NCI-H1694 (cell line): Measurements from ENCODE around the gene EXOSC9.

ENCODE experiments used
- DNase-seq: peaks from one replicate; lab custom pipeline; 2025; lab: John Stamatoyannopoulos, UW

EXOSC9 gene

GRCh38 chr4:121824171-121824527 lies 23.0 kb downstream of the EXOSC9 start:
- DNase-seq: no peak

GRCh38 chr4:121824950-121825349 lies 23.8 kb downstream of the EXOSC9 start:
- DNase-seq: no peak

- DNase-seq: no peak
These were observed 26.7 kb downstream of the EXOSC9 start for GRCh38 chr4:121827853-121828252.

GRCh38 chr4:121829511-121829910 lies 28.4 kb downstream of the EXOSC9 start:
- no peak for DNase-seq

GRCh38 chr4:121838136-121838535 lies 37.0 kb downstream of the EXOSC9 start:
- DNase-seq: no peak

GRCh38 chr4:121842862-121843261 lies 41.7 kb downstream of the EXOSC9 start:
- DNase-seq: no peak

- DNase-seq: no peak
These were observed 45.5 kb downstream of the EXOSC9 start for GRCh38 chr4:121846662-121847061.

- no peak for DNase-seq
These were observed 50.2 kb downstream of the EXOSC9 start for GRCh38 chr4:121851354-121851753.

GRCh38 chr4:121860121-121860520 lies 59.0 kb downstream of the EXOSC9 start:
- DNase-seq: no peak

GRCh38 chr4:121861426-121861825 lies 60.3 kb downstream of the EXOSC9 start:
- no peak for DNase-seq

- no peak for DNase-seq
These were observed 62.7 kb downstream of the EXOSC9 start for GRCh38 chr4:121863799-121864198.
